PC-3 (cell line): Measurements from ENCODE around the gene DGKG.

ENCODE experiments used
- EZH2 ChIP-seq: fragments of 300-600 bp; sonication (generic); IDR thresholded peaks from one replicate; pipeline ENCODE4 v1.6.1; 2017; ENCODE audit warnings: antibody characterized with exemption, mild to moderate bottlenecking, low read length; ENCODE audit not compliant: unreplicated experiment
- EZH2phosphoT487 ChIP-seq: fragments of 300-600 bp; sonication (generic); IDR thresholded peaks from 2 replicates; pipeline ENCODE4 v1.6.1; 2018; ENCODE audit warnings: mild to moderate bottlenecking, antibody characterized with exemption, low read length, borderline replicate concordance
- TF ChIP-seq, protein P1 (sequence below): fragments of 300-600 bp; sonication (generic); conservative IDR thresholded peaks from 2 replicates; pipeline ENCODE4 v1.5.1; 2017; ENCODE audit warnings: antibody characterized with exemption, low read depth, mild to moderate bottlenecking, low read length

DNA sequence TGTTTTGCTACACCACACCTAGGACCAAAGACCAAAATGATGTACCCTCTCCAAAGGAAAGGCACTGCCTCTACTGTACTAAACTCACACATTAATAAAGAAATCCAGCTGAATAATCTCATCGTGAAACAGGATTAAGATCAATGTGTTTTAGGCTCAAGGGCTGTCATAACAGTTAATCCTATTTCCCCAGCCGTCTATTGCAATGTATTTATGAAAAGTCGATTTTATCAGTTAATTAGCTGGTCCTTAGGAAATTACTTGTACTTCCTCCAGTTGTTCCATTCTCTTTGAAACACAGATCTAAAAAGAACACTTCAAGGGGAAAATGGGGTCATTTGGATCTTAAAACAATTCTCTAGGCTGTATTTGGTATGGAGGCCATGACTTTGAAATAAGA, 261.6 kb downstream of the DGKG start:
- TF ChIP-seq EZH2 (no peak), EZH2phosphoT487 (no peak)
- TF ChIP-seq, protein P1, sequence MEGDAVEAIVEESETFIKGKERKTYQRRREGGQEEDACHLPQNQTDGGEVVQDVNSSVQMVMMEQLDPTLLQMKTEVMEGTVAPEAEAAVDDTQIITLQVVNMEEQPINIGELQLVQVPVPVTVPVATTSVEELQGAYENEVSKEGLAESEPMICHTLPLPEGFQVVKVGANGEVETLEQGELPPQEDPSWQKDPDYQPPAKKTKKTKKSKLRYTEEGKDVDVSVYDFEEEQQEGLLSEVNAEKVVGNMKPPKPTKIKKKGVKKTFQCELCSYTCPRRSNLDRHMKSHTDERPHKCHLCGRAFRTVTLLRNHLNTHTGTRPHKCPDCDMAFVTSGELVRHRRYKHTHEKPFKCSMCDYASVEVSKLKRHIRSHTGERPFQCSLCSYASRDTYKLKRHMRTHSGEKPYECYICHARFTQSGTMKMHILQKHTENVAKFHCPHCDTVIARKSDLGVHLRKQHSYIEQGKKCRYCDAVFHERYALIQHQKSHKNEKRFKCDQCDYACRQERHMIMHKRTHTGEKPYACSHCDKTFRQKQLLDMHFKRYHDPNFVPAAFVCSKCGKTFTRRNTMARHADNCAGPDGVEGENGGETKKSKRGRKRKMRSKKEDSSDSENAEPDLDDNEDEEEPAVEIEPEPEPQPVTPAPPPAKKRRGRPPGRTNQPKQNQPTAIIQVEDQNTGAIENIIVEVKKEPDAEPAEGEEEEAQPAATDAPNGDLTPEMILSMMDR: no peak
